HCT116 (cell line): ENCODE measurements around the gene FOXP1. TPM values are rescaled to one million over a fixed set of nuclear protein-coding genes. Genes with fewer than 3 reads are reported as not detected.

ENCODE experiments used
- ATAC-seq: fragments of 200-7000 bp; cut with Tn5 transposase; 2 replicates; pipeline ENCODE4 v1.9.1; 2020; ENCODE audit warnings: mild to moderate bottlenecking, moderate library complexity
- BruUV-seq: library from RNA; stranded (reverse); fragments of 400-500 nt; replicated peaks from 2 replicates; lab custom pipeline; 2021; lab: Mats Ljungman, UMichigan
- CTCF ChIA-PET: fragments of 300-600 bp; sonication (Branson Sonifier 250); formaldehyde crosslinking; loops from one replicate; lab custom pipeline; 2021; ENCODE audit warnings: antibody characterized with exemption; lab: Charles Lee
- POLR2A ChIA-PET: fragments of 300-600, 350-600 bp; sonication (Branson Sonifier 250); formaldehyde crosslinking; loops from one replicate; lab custom pipeline; 2021; ENCODE audit warnings: antibody characterized with exemption; lab: Charles Lee
- RAD21 ChIA-PET, 2 experiments: fragments of 300-600 bp; sonication (Branson Sonifier 250); formaldehyde crosslinking; loops; one replicate each; lab custom pipeline; 2023; ENCODE audit warnings: low total read pairs in 2 of 2; ENCODE audit not compliant: uncharacterized antibody in 2 of 2, unreplicated experiment in 2 of 2, low non-redundant PET in 1 of 2; lab: Charles Lee
- DNase-seq: peaks from one replicate; pipeline ENCODE4 v3.0.0-alpha.2; 2010; ENCODE audit warnings: low read depth, low spot score
- H2AFZ ChIP-seq: fragments of 200-600 bp; shearing (Covaris generic), sonication (generic); 2 replicates; pipeline ENCODE4 v1.6.1; 2017; ENCODE audit warnings: low read depth, mixed run types, mixed read lengths, antibody characterized with exemption, low read length; ENCODE audit not compliant: poor library complexity, severe bottlenecking
- H3K27ac ChIP-seq: 2 replicates; pipeline ENCODE4 v1.5.1; 2012; ENCODE audit warnings: low read depth, low read length
- H3K27me3 ChIP-seq: fragments of 200-600 bp; sonication (generic); 2 replicates; pipeline ENCODE4 v1.6.1; 2016; ENCODE audit warnings: mixed run types, low read length, mixed read lengths; ENCODE audit not compliant: insufficient read depth
- H3K36me3 ChIP-seq, 2 experiments: fragments of 200-500 bp in 1 of 2; fragments of 200-600 bp in 1 of 2; sonication (Bioruptor generic) in 1 of 2; sonication (generic) in 1 of 2; 2 replicates each; pipeline versions ENCODE4 v1.5.1 to v1.6.1; 2014 to 2016; ENCODE audit warnings: low read length in 2 of 2, inconsistent platforms in 1 of 2, mixed read lengths in 1 of 2, mixed run types in 1 of 2; ENCODE audit not compliant: insufficient read depth in 2 of 2, control insufficient read depth in 1 of 2
- H3K4me1 ChIP-seq, 2 experiments: fragments of 200-600 bp in 1 of 2; sonication (generic) in 1 of 2; 2 replicates each; pipeline versions ENCODE4 v1.5.1 to v1.6.1; 2012 to 2017; ENCODE audit warnings: low read length in 2 of 2, inconsistent platforms in 1 of 2, mild to moderate bottlenecking in 1 of 2, mixed read lengths in 1 of 2, mixed run types in 1 of 2, moderate library complexity in 1 of 2; ENCODE audit not compliant: insufficient read depth in 2 of 2, control insufficient read depth in 1 of 2
- H3K4me2 ChIP-seq: fragments of 200-600 bp; sonication (generic); 2 replicates; pipeline ENCODE4 v1.6.1; 2017; ENCODE audit warnings: mixed run types, low read length, mixed read lengths
- H3K4me3 ChIP-seq, 2 experiments: fragments of 200-600 bp in 1 of 2; sonication (generic) in 1 of 2; replicated peaks in 1 of 2; 2 replicates each; pipeline ENCODE4 v1.5.1; 2011 to 2016; ENCODE audit warnings: low read length in 2 of 2, control low read depth in 1 of 2, low read depth in 1 of 2, mild to moderate bottlenecking in 1 of 2, mixed read lengths in 1 of 2, mixed run types in 1 of 2
- H3K79me2 ChIP-seq: fragments of 200-600 bp; sonication (generic); 2 replicates; pipeline ENCODE4 v1.6.1; 2017; ENCODE audit warnings: mild to moderate bottlenecking, mixed run types, low read length, moderate library complexity, mixed read lengths; ENCODE audit not compliant: insufficient read depth
- H3K9ac ChIP-seq: fragments of 200-600 bp; sonication (generic); 2 replicates; pipeline ENCODE4 v1.6.1; 2016; ENCODE audit warnings: low read length, mixed read lengths
- H3K9me2 ChIP-seq: fragments of 200-600 bp; sonication (generic), shearing (Covaris generic); 2 replicates; pipeline ENCODE4 v1.6.1; 2017; ENCODE audit warnings: mixed run types, mild to moderate bottlenecking, moderate library complexity; ENCODE audit not compliant: insufficient read depth
- H3K9me3 ChIP-seq, 2 experiments: fragments of 200-500 bp in 1 of 2; fragments of 200-600 bp in 1 of 2; sonication (Bioruptor generic) in 1 of 2; sonication (generic) in 1 of 2; 2 replicates each; pipeline ENCODE4 v1.6.1; 2014 to 2017; ENCODE audit warnings: low read length in 2 of 2, mixed read lengths in 2 of 2, inconsistent platforms in 1 of 2, low read depth in 1 of 2, mild to moderate bottlenecking in 1 of 2, mixed run types in 1 of 2, moderate library complexity in 1 of 2; ENCODE audit not compliant: control insufficient read depth in 1 of 2, insufficient read depth in 1 of 2
- H4K20me1 ChIP-seq: fragments of 200-600 bp; sonication (generic), shearing (Covaris generic); 2 replicates; pipeline ENCODE4 v1.6.1; 2017; ENCODE audit warnings: mixed run types, mild to moderate bottlenecking, moderate library complexity; ENCODE audit not compliant: insufficient read depth
- ATF3 ChIP-seq: IDR thresholded peaks from 2 replicates; pipeline ENCODE4 v1.6.1; 2012
- CBX3 ChIP-seq: IDR thresholded peaks from 2 replicates; pipeline ENCODE4 v1.6.1; 2012; ENCODE audit warnings: low read depth
- CTCF ChIP-seq, 3 experiments: fragments of 200-600 bp in 1 of 3; sonication (generic) in 1 of 3; IDR thresholded peaks in 2 of 3; conservative IDR thresholded peaks in 1 of 3; 2 replicates each; pipeline ENCODE4 v1.5.1; 2012 to 2017; ENCODE audit warnings: low read depth in 2 of 3, low read length in 2 of 3, antibody characterized with exemption in 1 of 3, borderline replicate concordance in 1 of 3, control low read depth in 1 of 3, mild to moderate bottlenecking in 1 of 3, mixed read lengths in 1 of 3, mixed run types in 1 of 3, moderate library complexity in 1 of 3; ENCODE audit not compliant: insufficient read depth in 1 of 3
- EZH2 ChIP-seq: fragments of 200-600 bp; sonication (generic); IDR thresholded peaks from 2 replicates; pipeline ENCODE4 v1.6.1; 2017; ENCODE audit warnings: antibody characterized with exemption, mixed run types
- EZH2phosphoT487 ChIP-seq: fragments of 200-600 bp; IDR thresholded peaks from 2 replicates; pipeline ENCODE4 v1.6.1; 2018; ENCODE audit warnings: antibody characterized with exemption, borderline replicate concordance
- JUND ChIP-seq: IDR thresholded peaks from 2 replicates; pipeline ENCODE4 v1.6.1; 2012
- MAX ChIP-seq: IDR thresholded peaks from 2 replicates; pipeline ENCODE4 v1.6.1; 2012
- POLR2A ChIP-seq: IDR thresholded peaks from 2 replicates; pipeline ENCODE4 v1.7.0; 2011; ENCODE audit warnings: borderline replicate concordance; ENCODE audit not compliant: insufficient read depth, insufficient read length; ENCODE audit errors: extremely low read depth
- POLR2AphosphoS5 ChIP-seq: IDR thresholded peaks from 2 replicates; pipeline ENCODE4 v1.6.1; 2011; ENCODE audit warnings: mild to moderate bottlenecking, low read depth, low read length, moderate library complexity
- RAD21 ChIP-seq: IDR thresholded peaks from 2 replicates; pipeline ENCODE4 v1.6.1; 2012; ENCODE audit warnings: low read depth, mild to moderate bottlenecking
- REST ChIP-seq: IDR thresholded peaks from 2 replicates; pipeline ENCODE4 v1.6.1; 2012; ENCODE audit warnings: low read depth
- SP1 ChIP-seq: IDR thresholded peaks from 2 replicates; pipeline ENCODE4 v1.6.1; 2012; ENCODE audit warnings: low read depth
- SRF ChIP-seq: IDR thresholded peaks from 2 replicates; pipeline ENCODE4 v1.6.1; 2012; ENCODE audit warnings: low read depth
- TCF7L2 ChIP-seq: IDR thresholded peaks from 2 replicates; pipeline ENCODE4 v1.7.0; 2011; ENCODE audit warnings: borderline replicate concordance, inconsistent platforms; ENCODE audit not compliant: insufficient read depth, insufficient read length; ENCODE audit errors: extremely low read depth
- YY1 ChIP-seq: IDR thresholded peaks from 2 replicates; pipeline ENCODE4 v1.6.1; 2011; ENCODE audit warnings: low read length, low read depth, moderate library complexity, mild to moderate bottlenecking; ENCODE audit not compliant: insufficient replicate concordance; ENCODE audit errors: extremely low read depth
- ZFX ChIP-seq: fragments of 450-650 bp; IDR thresholded peaks from 2 replicates; pipeline ENCODE4 v1.6.1; 2017
- ZNF274 ChIP-seq: fragments of 200-500 bp; sonication (Bioruptor generic); IDR thresholded peaks from 2 replicates; pipeline ENCODE4 v1.6.1; 2014; ENCODE audit warnings: mild to moderate bottlenecking, low read depth, low read length, inconsistent platforms
- intact Hi-C: fragments of 100-400 bp; cut with micrococcal nuclease; formaldehyde crosslinking; loops from 2 replicates; pipeline ENCODE4 v1.10.0; 2022
- total RNA-seq: library from RNA; stranded (reverse); gene quantifications from one replicate; pipeline ENCODE4 v1.2.1, GENCODE V29; 2021; ENCODE audit not compliant: unreplicated experiment

The FOXP1 gene
- total RNA-seq, 1 experiment from 2014 or later = 11.4 TPM

GRCh38 chr3:71453319-71453718 lies 130.2 kb downstream of the FOXP1 start:
- H3K4me1 ChIP-seq = no peaks in the 10 kb centered on the region

More at GRCh38 chr3:71453319-71453718, 130.2 kb downstream of the FOXP1 start:
- TF ChIP-seq ATF3 (no peak), EZH2 (no peak), POLR2AphosphoS5 (no peak), EZH2phosphoT487 (no peak), YY1 (no peak), ZFX (no peak), ZNF274 (no peak), JUND (no peak), REST (no peak), CTCF (IDR thresholded peaks at IDR 0.05 in 2 of 3, conservative IDR thresholded peaks at IDR 0.05 in 1 of 3; ENCODE audit: borderline replicate concordance in 1 of 3, insufficient read depth in 1 of 3, low read depth in 2 of 3, low read length in 2 of 3) (no peak), TCF7L2 (no peak), MAX (no peak), POLR2A (no peak), CBX3 (no peak), SRF (no peak), RAD21 (no peak), SP1 (no peak)
- ATAC-seq (no peak), DNase-seq (no peak)
- Histone ChIP-seq H2AFZ (no peak overlapping the region), H3K79me2 (no peaks in the 10 kb centered on the region), H4K20me1 (no peaks in the 10 kb centered on the region), H3K9me3 (no peaks in the 10 kb centered on the region), H3K4me3 (no peak overlapping the region), H3K9me2 (no peaks in the 10 kb centered on the region), H3K36me3 (no peaks in the 10 kb centered on the region), H3K4me2 (no peak overlapping the region), H3K9ac (no peak overlapping the region), H3K27ac (no peak overlapping the region), H3K27me3 (no peaks in the 10 kb centered on the region; the same call in 1 of the 2 replicates)
- RAD21 ChIA-PET = no interaction called here
- intact Hi-C loops = no loop called here
- POLR2A ChIA-PET = no interaction called here
- BruUV-seq = no TSS peak
- CTCF ChIA-PET = no interaction called here
